Panc1 (cell line): ENCODE data around the gene RPL35.

Source experiments
- CTCF ChIP-seq: fragments of 450-650 bp; IDR thresholded peaks from 2 replicates; pipeline ENCODE4 v1.5.1; 2017; ENCODE audit warnings: mild to moderate bottlenecking
- POLR2AphosphoS5 ChIP-seq: IDR thresholded peaks from 2 replicates; pipeline ENCODE4 v1.6.1; 2012; ENCODE audit warnings: mild to moderate bottlenecking, low read depth, low read length, moderate library complexity
- REST ChIP-seq, 2 experiments: IDR thresholded peaks; 2 replicates each; pipeline ENCODE4 v1.6.1; 2011 to 2012; ENCODE audit warnings: low read depth in 2 of 2, control low read depth in 1 of 2, low read length in 1 of 2, mild to moderate bottlenecking in 1 of 2, moderate library complexity in 1 of 2; ENCODE audit not compliant: insufficient read depth in 1 of 2
- SIN3A ChIP-seq: IDR thresholded peaks from 2 replicates; pipeline ENCODE4 v1.6.1; 2012; ENCODE audit warnings: low read depth, mild to moderate bottlenecking, low read length, moderate library complexity, borderline replicate concordance; ENCODE audit not compliant: insufficient read depth
- TCF7L2 ChIP-seq: IDR thresholded peaks from 2 replicates; pipeline ENCODE4 v1.6.1; 2011; ENCODE audit warnings: mild to moderate bottlenecking, low read depth, low read length, inconsistent platforms

GRCh38 chr9:124890179-124890578, 28.4 kb upstream of the RPL35 start:
- no peak for TF ChIP-seq CTCF
- no peak for TF ChIP-seq POLR2AphosphoS5
- TF ChIP-seq REST (IDR thresholded peaks at IDR 0.05; ENCODE audit: insufficient read depth in 1 of 2, low read depth in 2 of 2, low read length in 1 of 2): no peak
- TF ChIP-seq TCF7L2: no peak
- no peak for TF ChIP-seq SIN3A
